GM06990 (cell line): Measurements from ENCODE around the gene EYS.

Source experiments
- DNase-seq: peaks from one replicate; pipeline ENCODE4 v3.0.0-alpha.2; 2011; ENCODE audit not compliant: insufficient read length; ENCODE audit errors: extremely low read depth
- H3K27me3 ChIP-seq: replicated peaks from 2 replicates; pipeline ENCODE4 v1.6.0; 2011; ENCODE audit warnings: low read length; ENCODE audit not compliant: control insufficient read depth, insufficient read depth
- H3K36me3 ChIP-seq: 2 replicates; pipeline ENCODE4 v1.5.1; 2011; ENCODE audit warnings: low read length; ENCODE audit not compliant: control insufficient read depth, insufficient read depth
- H3K4me3 ChIP-seq: replicated peaks from 2 replicates; pipeline ENCODE4 v1.5.1; 2011; ENCODE audit warnings: low read depth, mild to moderate bottlenecking, control low read depth, low read length
- CTCF ChIP-seq: IDR thresholded peaks from 2 replicates; pipeline ENCODE4 v1.5.1; 2011; ENCODE audit warnings: low read length, control low read depth, mild to moderate bottlenecking, inconsistent platforms; ENCODE audit not compliant: insufficient read depth, poor library complexity, severe bottlenecking

Gene EYS

GRCh38 chr6:63792736-63793464, 1914.1 kb downstream of the EYS start:
- no peak for DNase-seq
- H3K36me3 ChIP-seq = no peaks in the 10 kb centered on the region
- no peak overlapping the region for H3K4me3 ChIP-seq
- TF ChIP-seq CTCF = no peak
- no peaks in the 10 kb centered on the region for H3K27me3 ChIP-seq

- Histone ChIP-seq H3K4me3 (no peak overlapping the region), H3K36me3 (no peaks in the 10 kb centered on the region), H3K27me3 (no peaks in the 10 kb centered on the region)
- no peak for TF ChIP-seq CTCF
- no peak for DNase-seq
Observed at GRCh38 chr6:63790334-63790733, 1916.7 kb downstream of the EYS start.

GRCh38 chr6:63789699-63790098, 1917.3 kb downstream of the EYS start:
- no peaks in the 10 kb centered on the region for H3K27me3 ChIP-seq
- no peak for DNase-seq
- no peak overlapping the region for H3K4me3 ChIP-seq
- H3K36me3 ChIP-seq = no peaks in the 10 kb centered on the region
- TF ChIP-seq CTCF = no peak

- Histone ChIP-seq H3K4me3 (no peak overlapping the region), H3K27me3 (no peaks in the 10 kb centered on the region), H3K36me3 (no peaks in the 10 kb centered on the region)
- no peak for TF ChIP-seq CTCF
- no peak for DNase-seq
Observed at GRCh38 chr6:63788569-63788968, 1918.5 kb downstream of the EYS start.

- Histone ChIP-seq H3K27me3 (no peaks in the 10 kb centered on the region), H3K36me3 (no peaks in the 10 kb centered on the region), H3K4me3 (no peak overlapping the region)
- TF ChIP-seq CTCF = no peak
- no peak for DNase-seq
Observed at GRCh38 chr6:63787021-63787420, 1920.0 kb downstream of the EYS start.

GRCh38 chr6:63785006-63785405, 1922.0 kb downstream of the EYS start:
- Histone ChIP-seq H3K27me3 (no peaks in the 10 kb centered on the region), H3K4me3 (no peak overlapping the region), H3K36me3 (no peaks in the 10 kb centered on the region)
- no peak for TF ChIP-seq CTCF
- DNase-seq = no peak
